Gastrocnemius medialis (tissue), 4 donors: ENCODE results near the gene CLK2.

Source experiments
- CTCF ChIP-seq, 5 experiments: fragments of 450-650 bp in 3 of 5; fragments of 200-600 bp in 2 of 5; sonication (generic) in 2 of 5; IDR thresholded peaks in 4 of 5; conservative IDR thresholded peaks in 1 of 5; 1 replicate in 4 of 5; 2 replicates in 1 of 5; pipeline ENCODE4 v1.5.1; 2016 to 2019; ENCODE audit warnings: antibody characterized with exemption in 5 of 5, mild to moderate bottlenecking in 3 of 5, moderate library complexity in 3 of 5
- POLR2A ChIP-seq, 2 donors: fragments of 450-650 bp; IDR thresholded peaks; one replicate each; pipeline ENCODE4 v1.6.1; 2017; ENCODE audit warnings: antibody characterized with exemption in 2 of 2, mild to moderate bottlenecking in 2 of 2, moderate library complexity in 2 of 2

GRCh38 chr1:155284476-155284875, 11.2 kb upstream of the CLK2 start:
- TF ChIP-seq CTCF (IDR thresholded peaks at IDR 0.05 in 4 of 5, conservative IDR thresholded peaks at IDR 0.05 in 1 of 5) = no peak
- TF ChIP-seq POLR2A (IDR thresholded peaks at IDR 0.05) = no peak
